Right ventricle myocardium superior (tissue), 1 donor: ENCODE measurements around the gene SWSAP1. TPM values are rescaled to one million over a fixed set of nuclear protein-coding genes. Genes with fewer than 3 reads are reported as not detected.
"Not testable (repeated sequence)": the region's sequence is repeated elsewhere in the genome, so short reads cannot be mapped to it uniquely, and the experiment has no call there.

Experiments
- ATAC-seq: fragments of 200-7000 bp; cut with Tn5 transposase; one replicate; pipeline ENCODE4 v1.9.1; 2020; ENCODE audit warnings: mild to moderate bottlenecking; ENCODE audit not compliant: poor library complexity
- DNase-seq: peaks from one replicate; pipeline ENCODE4 v3.0.0-alpha.2; 2020
- intact Hi-C: fragments of 100-400 bp; cut with DNase I; formaldehyde crosslinking; loops from one replicate; pipeline ENCODE4 v1.11.2; 2022
- total RNA-seq: library from RNA; stranded (reverse); fragmentation: NEBNext Ultra II Directional; extraction: Animal tissue kit (Norgen Biotek cat#: 25700); gene quantifications from one replicate; pipeline ENCODE4 v1.2.1, GENCODE V29; 2021
- donor health status: DM: no; HTN: yes; CAD: no; lungs with severe emphysema.

SWSAP1 gene
- total RNA-seq, 1 donor from 2014 or later = 1.2 TPM

- intact Hi-C loops = no loop called here
- ATAC-seq (no peak), DNase-seq (no peak)
Observed at GRCh38 chr19:11347546-11348039, 26.9 kb upstream of the SWSAP1 start.

- intact Hi-C loops = no loop called here
- no peak for DNase-seq
- ATAC-seq = no peak
Observed at GRCh38 chr19:11349171-11349570, 25.3 kb upstream of the SWSAP1 start.

- intact Hi-C loops, DNase-seq, ATAC-seq: not testable (repeated sequence)
Observed at GRCh38 chr19:11354102-11354501, 20.4 kb upstream of the SWSAP1 start.

DNA sequence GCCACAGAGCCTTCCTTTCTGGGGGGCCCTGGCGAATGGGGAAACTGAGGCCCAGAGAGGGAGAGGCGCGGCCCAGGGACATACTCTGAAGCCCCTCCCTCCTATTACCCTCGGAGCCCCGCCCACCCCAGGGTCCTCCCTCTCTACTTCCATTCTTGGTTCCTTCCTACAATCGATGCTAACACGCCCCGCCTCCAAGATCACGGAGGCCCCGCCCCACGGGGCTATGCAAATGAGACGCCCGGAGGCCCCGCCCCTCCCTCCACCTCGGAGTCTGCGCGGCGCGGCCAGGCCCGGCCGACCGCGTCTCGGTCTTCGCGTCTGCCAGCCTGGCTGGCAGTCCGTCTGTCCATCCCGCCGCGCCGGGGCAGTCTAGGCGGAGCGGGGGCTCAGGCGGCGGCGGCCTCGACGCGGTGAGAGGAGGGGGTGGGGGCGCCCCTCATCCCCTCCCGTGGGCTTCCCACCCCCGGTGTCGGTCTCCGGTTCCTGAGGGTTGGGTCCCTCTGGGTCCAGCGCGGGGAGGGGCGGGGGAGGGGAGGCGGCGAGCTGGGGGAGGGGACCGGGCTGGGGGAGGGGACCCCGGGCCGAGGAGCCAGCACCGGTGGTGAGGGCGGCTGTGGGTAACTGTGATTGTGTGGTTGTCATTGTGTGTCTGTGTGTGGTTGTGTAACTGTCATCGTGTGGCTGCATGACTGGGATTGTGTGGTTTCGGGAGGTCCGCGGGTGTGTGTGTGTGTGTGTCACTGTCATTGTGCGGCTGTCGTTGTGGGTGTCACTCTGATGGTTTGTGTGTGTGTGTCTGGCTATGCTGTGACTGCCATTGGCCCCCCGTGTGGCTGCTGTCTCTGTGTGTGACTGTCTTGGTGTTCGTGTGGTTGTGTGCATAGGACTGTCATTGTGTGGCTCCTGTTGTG, 19.0 kb upstream of the SWSAP1 start, which contains the start of gene PLPPR2:
Gene PLPPR2, plus strand, starts transcription at position 273 of the 914 bp plus-strand sequence. CDS start 2,242 bp downstream, outside the sequence.
- peak; percentile 98 for ATAC-seq
- intact Hi-C loops = no loop called here
- peak; percentile 98 for DNase-seq

DNA sequence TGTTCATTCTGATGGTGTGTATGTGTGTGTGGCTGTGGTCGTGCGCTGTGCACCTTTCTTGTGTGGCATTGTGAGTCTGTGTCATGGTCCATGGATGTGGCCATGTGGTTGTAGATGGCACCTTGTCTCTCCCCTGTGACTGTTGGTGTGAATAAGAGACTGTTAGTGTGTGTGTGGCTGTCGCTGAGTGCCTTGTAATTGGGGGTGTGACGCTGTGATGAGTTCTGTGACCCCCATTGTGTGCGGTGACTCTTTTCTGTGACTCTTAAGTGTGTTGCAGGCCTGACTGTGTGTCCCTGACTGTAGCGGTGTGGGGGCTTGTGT, 18.4 kb upstream of the SWSAP1 start:
- ATAC-seq (no peak), DNase-seq (no peak)
- intact Hi-C loops = no loop called here

GRCh38 chr19:11356676-11357550, 17.6 kb upstream of the SWSAP1 start:
- ATAC-seq (no peak), DNase-seq (no peak)
- intact Hi-C loops = no loop called here

- intact Hi-C loops = no loop called here
- no peak for DNase-seq
- no peak for ATAC-seq
Observed at GRCh38 chr19:11359421-11359820, 15.0 kb upstream of the SWSAP1 start.

GRCh38 chr19:11361037-11361770, 13.3 kb upstream of the SWSAP1 start:
- ATAC-seq = peak; percentile 49
- DNase-seq = peak; percentile 63
- intact Hi-C loops = no loop called here

GRCh38 chr19:11361771-11362731, 12.4 kb upstream of the SWSAP1 start:
- ATAC-seq = no peak
- intact Hi-C loops = no loop called here
- no peak for DNase-seq

- intact Hi-C loops = no loop called here
- ATAC-seq (no peak), DNase-seq (no peak)
Observed at GRCh38 chr19:11363881-11364280, 10.6 kb upstream of the SWSAP1 start.

DNA sequence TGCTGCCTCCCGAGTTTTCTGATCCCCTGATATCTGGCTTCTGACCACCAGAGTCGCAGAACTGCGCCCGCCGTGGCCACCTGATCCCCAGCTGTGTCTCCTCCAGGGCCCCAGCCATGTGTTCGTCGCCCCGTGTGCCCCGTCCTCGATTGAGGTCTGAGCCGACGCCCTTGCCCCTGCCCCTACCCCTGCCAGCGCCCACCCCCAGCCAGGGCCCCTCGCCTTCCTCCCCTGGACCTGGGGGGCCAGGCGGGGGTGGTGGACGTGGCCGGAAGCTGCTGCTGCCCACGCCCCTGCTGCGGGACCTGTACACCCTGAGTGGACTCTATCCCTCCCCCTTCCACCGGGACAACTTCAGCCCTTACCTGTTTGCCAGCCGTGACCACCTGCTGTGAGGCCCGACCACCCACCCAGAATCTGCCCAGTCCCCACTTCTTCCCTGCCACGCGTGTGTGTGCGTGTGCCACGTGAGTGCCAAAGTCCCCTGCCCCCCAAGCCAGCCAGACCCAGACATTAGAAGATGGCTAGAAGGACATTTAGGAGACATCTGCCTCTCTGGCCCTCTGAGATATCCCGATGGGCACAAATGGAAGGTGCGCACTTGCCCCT, 10.1 kb upstream of the SWSAP1 start:
- intact Hi-C loops = no loop called here
- ATAC-seq = no peak
- DNase-seq = no peak

GRCh38 chr19:11364935-11365334, 9.5 kb upstream of the SWSAP1 start:
- ATAC-seq (no peak), DNase-seq (no peak)
- intact Hi-C loops = no loop called here

- DNase-seq (no peak), ATAC-seq (no peak)
- intact Hi-C loops = no loop called here
Observed at GRCh38 chr19:11365557-11366117, 8.8 kb upstream of the SWSAP1 start.

DNA sequence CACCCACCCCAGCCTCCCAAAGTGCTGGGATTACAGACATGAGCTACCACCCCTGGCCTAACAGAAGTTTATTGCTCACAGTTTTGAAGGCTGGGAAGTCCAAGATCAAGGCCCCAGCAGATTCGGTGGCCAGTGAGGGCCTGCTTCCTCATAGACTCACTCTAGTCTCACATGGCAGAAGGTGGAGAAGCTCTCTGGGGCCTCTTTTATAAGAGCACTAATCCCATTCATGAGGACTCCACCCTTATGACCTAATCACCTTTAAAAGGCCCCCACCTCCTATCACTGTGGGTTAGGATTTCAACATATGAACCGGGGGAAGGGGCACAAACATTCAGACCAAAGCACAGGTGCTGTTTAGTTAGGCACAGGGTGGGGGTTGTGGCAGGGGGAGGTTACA, 6.9 kb upstream of the SWSAP1 start:
- ATAC-seq (no peak), DNase-seq (no peak)
- intact Hi-C loops = no loop called here

DNA sequence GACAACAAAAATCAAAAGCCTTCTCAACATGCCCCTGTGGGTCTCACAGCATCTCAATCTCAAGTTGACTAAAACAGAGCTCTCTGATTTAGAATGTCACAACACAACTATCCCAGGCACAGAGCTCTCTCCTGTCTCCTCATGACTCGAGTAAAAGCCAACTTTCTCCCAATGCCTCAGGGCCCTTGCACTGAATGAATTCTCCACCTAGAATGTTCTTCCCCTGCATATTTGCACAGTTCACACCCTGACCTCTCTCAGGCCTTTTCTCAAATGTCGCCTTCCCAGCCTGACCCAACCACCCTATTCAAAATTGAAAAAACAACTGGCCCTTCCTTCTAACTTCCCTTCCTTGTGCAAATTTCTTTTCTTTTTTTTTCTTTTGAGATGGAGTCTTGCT, 3.7 kb upstream of the SWSAP1 start:
- DNase-seq (no peak), ATAC-seq (no peak)
- intact Hi-C loops = no loop called here

DNA sequence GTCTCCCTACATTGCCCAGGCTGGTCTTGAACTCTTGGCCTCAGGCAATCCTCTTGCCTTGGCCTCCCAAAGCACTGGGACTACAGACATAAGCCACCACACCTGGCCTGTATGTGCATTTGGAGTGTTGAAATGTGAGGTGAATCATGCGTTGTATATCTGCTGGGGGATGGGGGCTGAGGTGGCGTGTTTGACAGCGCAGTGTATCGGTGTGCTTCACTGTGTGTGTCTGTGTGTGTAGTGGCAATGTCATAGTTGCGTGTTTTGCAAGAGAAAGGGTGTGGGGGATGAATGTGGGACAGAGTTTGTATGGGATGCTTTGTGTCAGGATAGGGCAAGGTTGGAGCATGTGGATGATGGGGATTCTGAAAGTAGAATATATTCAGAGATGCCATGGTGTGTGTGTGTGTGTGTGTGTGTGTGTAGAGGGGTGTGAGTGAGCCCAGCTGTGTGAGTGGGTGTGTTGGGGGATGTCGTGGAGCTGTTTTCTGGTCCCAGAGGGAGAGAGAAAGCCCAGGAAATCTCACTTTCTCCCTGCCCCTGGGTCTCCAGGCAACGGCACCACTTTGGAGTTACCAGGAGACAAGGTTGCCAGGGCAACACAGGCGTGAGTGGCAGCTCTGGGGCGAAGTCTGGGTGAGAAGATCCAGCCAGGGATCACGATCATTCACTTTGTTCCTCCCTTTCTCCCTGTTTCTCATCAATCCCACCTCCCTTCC, 1.1 kb upstream of the SWSAP1 start:
- intact Hi-C loops = no loop called here
- DNase-seq = no peak
- ATAC-seq = no peak
